Measurements from ENCODE around the gene RGL1. TPM values are rescaled to one million over a fixed set of nuclear protein-coding genes. Genes with fewer than 3 reads are reported as not detected.

The RGL1 gene
- total and polyA plus RNA-seq, 2 donors: 15.7 to 69.4 TPM

- whole genome bisulfite sequencing: 22% methylated on average over 1 of the region's 1 CpG
- Histone ChIP-seq H3K4me3 (ENCODE audit: low read depth, low read length) (no peak overlapping the region), H3K27ac (ENCODE audit: low read depth) (no peak overlapping the region), H3K36me3 (ENCODE audit: insufficient read depth) (peaks cover 5% of the 10 kb centered on the region), H3K4me1 (ENCODE audit: insufficient read depth) (no peaks in the 10 kb centered on the region)
- DNase-seq (ENCODE audit: extremely low spot score): no peak
These were observed 96.9 kb downstream of the RGL1 start for GRCh38 chr1:183901748-183902330.

- no peak for DNase-seq (ENCODE audit: extremely low spot score)
- Histone ChIP-seq H3K4me3 (ENCODE audit: low read depth, low read length) (no peak overlapping the region), H3K4me1 (ENCODE audit: insufficient read depth) (no peaks in the 10 kb centered on the region), H3K27ac (ENCODE audit: low read depth) (no peak overlapping the region), H3K36me3 (ENCODE audit: insufficient read depth) (no peaks in the 10 kb centered on the region)
- 82% methylated on average over 5 of the region's 5 CpGs for WGBS
These were observed 98.2 kb downstream of the RGL1 start for GRCh38 chr1:183903101-183903500.

- Histone ChIP-seq H3K36me3 (ENCODE audit: insufficient read depth) (no peaks in the 10 kb centered on the region), H3K27ac (ENCODE audit: low read depth) (no peak overlapping the region), H3K4me1 (ENCODE audit: insufficient read depth) (no peaks in the 10 kb centered on the region), H3K4me3 (ENCODE audit: low read depth, low read length) (no peak overlapping the region)
- DNase-seq (ENCODE audit: extremely low spot score): no peak
- WGBS: 94% methylated on average over 6 of the region's 6 CpGs
These were observed 100.7 kb downstream of the RGL1 start for GRCh38 chr1:183905508-183906113.

DNA sequence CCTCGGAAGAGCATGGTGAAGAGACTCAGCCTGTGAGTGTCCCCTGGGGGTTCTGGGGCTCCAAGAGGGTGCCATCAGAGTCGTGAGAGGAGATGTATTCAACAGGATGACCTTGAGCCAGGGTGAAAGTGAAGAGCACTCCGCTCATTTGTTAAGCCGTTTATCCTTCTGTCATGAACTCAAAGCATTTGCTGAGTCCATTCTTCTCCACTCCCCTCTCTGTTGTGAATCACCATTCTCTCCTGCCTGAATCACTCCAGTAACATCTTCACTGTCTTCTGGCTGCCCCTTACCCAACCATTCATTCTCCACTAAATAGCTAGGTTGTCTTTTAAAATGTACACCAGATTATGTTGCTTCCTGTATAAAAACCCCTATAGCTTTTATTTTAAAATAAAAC is 102.2 kb downstream of the RGL1 start:
- no peak overlapping the region for H3K27ac ChIP-seq (ENCODE audit: low read depth)
- 85% methylated on average over 4 of the region's 4 CpGs for WGBS
- H3K4me1 ChIP-seq (ENCODE audit: insufficient read depth): no peaks in the 10 kb centered on the region
- H3K4me3 ChIP-seq (ENCODE audit: low read depth, low read length): no peak overlapping the region
- H3K36me3 ChIP-seq (ENCODE audit: insufficient read depth): no peaks in the 10 kb centered on the region
- no peak for DNase-seq (ENCODE audit: extremely low spot score)

DNA sequence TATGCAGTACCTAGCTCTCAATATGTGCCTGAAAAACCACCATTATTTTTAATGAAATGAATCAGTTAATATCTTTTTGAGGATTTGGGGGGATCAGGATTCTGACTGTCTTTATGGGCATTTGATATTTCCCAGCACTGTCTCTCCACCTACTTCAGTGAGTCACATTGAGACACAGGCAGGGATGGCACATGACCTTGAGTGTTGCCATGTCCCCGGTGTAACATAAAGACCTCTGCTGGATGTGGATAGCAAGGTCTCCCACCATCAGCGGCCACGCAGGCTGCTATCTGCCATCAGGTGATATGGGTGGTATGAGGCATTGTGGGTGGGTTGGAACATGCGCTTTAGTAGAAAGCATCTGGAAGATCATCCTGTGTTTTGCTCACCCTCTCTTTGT is 103.2 kb downstream of the RGL1 start:
- H3K4me1 ChIP-seq (ENCODE audit: insufficient read depth): no peaks in the 10 kb centered on the region
- H3K36me3 ChIP-seq (ENCODE audit: insufficient read depth): no peaks in the 10 kb centered on the region
- 95% methylated on average over 4 of the region's 4 CpGs for WGBS
- no peak overlapping the region for H3K27ac ChIP-seq (ENCODE audit: low read depth)
- H3K4me3 ChIP-seq (ENCODE audit: low read depth, low read length): no peak overlapping the region
- DNase-seq (ENCODE audit: extremely low spot score): no peak

- 94% methylated on average over 7 of the region's 7 CpGs for WGBS
- Histone ChIP-seq H3K4me3 (ENCODE audit: low read depth, low read length) (no peak overlapping the region), H3K4me1 (ENCODE audit: insufficient read depth) (peaks cover 2% of the 10 kb centered on the region), H3K36me3 (ENCODE audit: insufficient read depth) (no peaks in the 10 kb centered on the region), H3K27ac (ENCODE audit: low read depth) (no peak overlapping the region)
- no peak for DNase-seq (ENCODE audit: extremely low spot score)
These were observed 104.8 kb downstream of the RGL1 start for GRCh38 chr1:183909672-183910071.

DNA sequence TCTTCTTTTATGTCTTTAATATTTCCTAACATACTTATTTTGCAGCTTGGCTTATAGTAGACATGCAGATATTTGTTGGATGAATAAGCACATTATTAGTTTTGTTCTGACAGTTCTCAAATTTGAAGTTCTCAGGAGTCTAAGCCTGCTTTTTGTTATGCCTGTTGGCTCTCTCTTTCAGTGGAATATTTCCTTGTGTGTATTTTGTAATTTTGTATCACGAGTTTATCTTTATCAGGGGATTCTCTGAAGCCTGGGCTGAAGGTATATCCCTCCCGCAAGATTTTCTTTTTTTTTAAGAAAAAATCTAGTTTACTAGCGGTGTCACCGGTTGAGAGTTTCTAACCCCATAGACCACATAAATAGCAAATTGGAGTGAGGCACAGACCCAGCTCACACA is 105.9 kb downstream of the RGL1 start:
- 62% methylated on average over 4 of the region's 4 CpGs for WGBS
- no peak overlapping the region for H3K4me3 ChIP-seq (ENCODE audit: low read depth, low read length)
- no peak for DNase-seq (ENCODE audit: extremely low spot score)
- H3K27ac ChIP-seq (ENCODE audit: low read depth): no peak overlapping the region
- no peaks in the 10 kb centered on the region for H3K36me3 ChIP-seq (ENCODE audit: insufficient read depth)
- H3K4me1 ChIP-seq (ENCODE audit: insufficient read depth): peaks cover 2% of the 10 kb centered on the region

DNA sequence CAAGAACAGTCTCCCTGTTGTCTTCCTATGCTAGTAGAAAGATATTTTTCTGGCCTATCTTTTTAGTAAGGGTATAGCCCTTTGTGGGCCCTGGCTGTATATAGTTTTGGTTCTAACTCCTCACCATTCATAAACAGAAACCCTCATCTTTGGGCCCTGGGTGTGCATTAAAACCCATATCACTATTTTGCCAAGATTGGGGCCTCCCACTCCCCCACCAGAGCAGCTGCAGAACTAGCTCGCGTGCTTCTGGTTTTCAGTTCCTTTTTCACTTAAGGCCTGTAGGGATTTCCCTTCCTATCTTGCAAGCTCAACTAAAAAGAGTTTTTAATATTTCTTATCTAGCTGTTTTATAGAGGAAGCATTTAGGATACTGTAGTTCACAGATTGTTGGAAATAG is 106.4 kb downstream of the RGL1 start:
- 64% methylated on average over 2 of the region's 2 CpGs for WGBS
- H3K27ac ChIP-seq (ENCODE audit: low read depth): no peak overlapping the region
- H3K36me3 ChIP-seq (ENCODE audit: insufficient read depth): no peaks in the 10 kb centered on the region
- peaks cover 2% of the 10 kb centered on the region for H3K4me1 ChIP-seq (ENCODE audit: insufficient read depth)
- H3K4me3 ChIP-seq (ENCODE audit: low read depth, low read length): no peak overlapping the region
- no peak for DNase-seq (ENCODE audit: extremely low spot score)

GRCh38 chr1:183912265-183912886 is 107.5 kb downstream of the RGL1 start:
- Histone ChIP-seq H3K4me3 (ENCODE audit: low read depth, low read length) (no peak overlapping the region), H3K36me3 (ENCODE audit: insufficient read depth) (peaks cover 1% of the 10 kb centered on the region), H3K4me1 (ENCODE audit: insufficient read depth) (peaks cover 2% of the 10 kb centered on the region), H3K27ac (ENCODE audit: low read depth) (no peak overlapping the region)
- no peak for DNase-seq (ENCODE audit: extremely low spot score)
- WGBS: 96% methylated on average over 5 of the region's 5 CpGs

GRCh38 chr1:183913567-183913993 is 108.7 kb downstream of the RGL1 start:
- DNase-seq (ENCODE audit: extremely low spot score): no peak
- Histone ChIP-seq H3K4me1 (ENCODE audit: insufficient read depth) (peaks cover 2% of the 10 kb centered on the region), H3K4me3 (ENCODE audit: low read depth, low read length) (no peak overlapping the region), H3K36me3 (ENCODE audit: insufficient read depth) (peaks cover 5% of the 10 kb centered on the region), H3K27ac (ENCODE audit: low read depth) (no peak overlapping the region)
- WGBS: 93% methylated on average over 3 of the region's 3 CpGs

GRCh38 chr1:183914276-183914675 is 109.4 kb downstream of the RGL1 start:
- 61% methylated on average over 3 of the region's 3 CpGs for WGBS
- no peak overlapping the region for H3K27ac ChIP-seq (ENCODE audit: low read depth)
- no peak for DNase-seq (ENCODE audit: extremely low spot score)

DNA sequence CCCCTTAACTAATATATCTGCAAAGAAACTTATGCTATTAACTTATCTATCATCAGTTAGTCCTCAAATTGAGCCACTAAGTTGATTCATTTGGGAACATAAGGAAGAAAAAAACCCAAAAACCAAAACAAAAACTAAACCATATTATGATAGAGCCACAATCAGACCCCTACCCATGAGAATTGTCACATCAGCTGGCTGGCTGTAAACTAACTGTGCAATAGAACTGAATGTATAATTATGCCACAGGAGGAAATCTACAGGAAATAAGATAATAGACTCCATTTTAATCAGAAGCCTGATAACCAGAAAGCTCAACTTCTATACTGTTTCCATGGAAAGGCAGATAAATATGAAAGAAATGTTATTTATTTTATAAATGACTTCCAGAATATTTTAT is 110.0 kb downstream of the RGL1 start:
- H3K36me3 ChIP-seq (ENCODE audit: insufficient read depth): peaks cover 5% of the 10 kb centered on the region
- no peak for DNase-seq (ENCODE audit: extremely low spot score)
- H3K4me1 ChIP-seq (ENCODE audit: insufficient read depth): peaks cover 2% of the 10 kb centered on the region
- H3K4me3 ChIP-seq (ENCODE audit: low read depth, low read length): no peak overlapping the region
- H3K27ac ChIP-seq (ENCODE audit: low read depth): no peak overlapping the region

More at GRCh38 chr1:183914276-183914675, 109.4 kb downstream of the RGL1 start:
- Histone ChIP-seq H3K4me3 (ENCODE audit: low read depth, low read length) (no peak overlapping the region), H3K36me3 (ENCODE audit: insufficient read depth) (peaks cover 5% of the 10 kb centered on the region), H3K4me1 (ENCODE audit: insufficient read depth) (peaks cover 2% of the 10 kb centered on the region)

GRCh38 chr1:183915625-183916510 is 110.9 kb downstream of the RGL1 start:
- H3K27ac ChIP-seq (ENCODE audit: low read depth): peak overlapping the region; percentile 44
- H3K36me3 ChIP-seq (ENCODE audit: insufficient read depth): peaks cover 5% of the 10 kb centered on the region
- no peak overlapping the region for H3K4me3 ChIP-seq (ENCODE audit: low read depth, low read length)
- H3K4me1 ChIP-seq (ENCODE audit: insufficient read depth): peaks cover 2% of the 10 kb centered on the region
- DNase-seq (ENCODE audit: extremely low spot score): peak; percentile 86
- WGBS: 12% methylated on average over 10 of the region's 10 CpGs

Data from urinary bladder (tissue), 4 donors.